Activated CD8-positive, alpha-beta T cell treated with anti-CD3 and anti-CD28 coated beads for 36 hours (primary cell): ENCODE data around the gene TMPRSS2. TPM values are rescaled to one million over a fixed set of nuclear protein-coding genes. Genes with fewer than 3 reads are reported as not detected.

Experiments used
- ATAC-seq: fragments of 200-7000 bp; cut with Tn5 transposase; one replicate; pipeline ENCODE4 v1.10.0; 2021; ENCODE audit warnings: mild to moderate bottlenecking, moderate library complexity
- CTCF ChIA-PET: fragments of 350-600 bp; sonication (Branson Sonifier 250); formaldehyde crosslinking; loops from one replicate; lab custom pipeline; 2021; ENCODE audit warnings: antibody characterized with exemption; lab: Charles Lee
- POLR2A ChIA-PET: fragments of 350-600 bp; sonication (Branson Sonifier 250); formaldehyde crosslinking; loops from one replicate; lab custom pipeline; 2021; ENCODE audit warnings: antibody characterized with exemption; lab: Charles Lee
- DNase-seq: peaks from one replicate; pipeline ENCODE4 v3.0.0-alpha.2; 2020
- H3K27ac Mint-ChIP-seq: one replicate; pipeline ENCODE4 v1.8.0; 2021; ENCODE audit warnings: mild to moderate bottlenecking, mixed read lengths
- H3K27me3 Mint-ChIP-seq: one replicate; pipeline ENCODE4 v1.8.0; 2021; ENCODE audit warnings: mixed read lengths
- H3K36me3 Mint-ChIP-seq: one replicate; pipeline ENCODE4 v1.8.0; 2021; ENCODE audit warnings: low read depth, mixed read lengths
- H3K4me1 Mint-ChIP-seq: one replicate; pipeline ENCODE4 v1.8.0; 2021; ENCODE audit warnings: low read depth, mixed read lengths
- H3K4me3 Mint-ChIP-seq: one replicate; pipeline ENCODE4 v1.8.0; 2021; ENCODE audit warnings: mild to moderate bottlenecking, moderate library complexity, mixed read lengths
- H3K9me3 Mint-ChIP-seq: one replicate; pipeline ENCODE4 v1.8.0; 2021; ENCODE audit warnings: mixed read lengths
- intact Hi-C: fragments of 100-400 bp; cut with micrococcal nuclease; formaldehyde crosslinking; loops from one replicate; pipeline ENCODE4 v1.10.0; 2022
- total RNA-seq, 2 experiments: library from RNA; stranded (reverse); gene quantifications; one replicate each; pipeline ENCODE4 v1.2.3, GENCODE V29; 2021
- TF ChIP-seq, protein P1 (sequence below): fragments of 200-600 bp; IDR thresholded peaks from one replicate; pipeline ENCODE4 v1.8.0; 2022; ENCODE audit warnings: antibody characterized with exemption, mild to moderate bottlenecking

Gene TMPRSS2
- total RNA-seq, 2 experiments from 2014 or later, result not detected

DNA sequence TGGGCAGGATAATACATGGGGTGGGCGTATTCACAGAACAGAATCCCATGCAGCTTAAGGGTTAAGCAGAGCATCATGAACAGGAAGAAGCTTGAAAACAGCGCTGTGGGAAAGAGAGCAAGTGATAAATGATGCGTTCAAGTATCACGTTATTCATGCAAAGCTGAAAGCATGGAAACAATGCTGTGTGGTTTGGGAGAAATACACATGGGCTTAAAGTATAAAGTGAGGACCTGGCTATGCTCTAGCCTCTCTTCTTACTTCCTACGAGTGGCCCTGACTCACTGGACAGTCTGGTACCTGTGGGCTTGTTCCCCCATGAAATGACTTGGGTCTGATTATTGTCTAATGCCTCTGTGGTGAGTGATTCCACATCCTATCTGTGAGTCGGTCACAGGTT is 25.7 kb downstream of the TMPRSS2 start:
- DNase-seq, result no peak
- ChIA-PET CTCF (interaction anchor here (1.3 kb wide), 1 partner anchor 199 kb away, joined by 6 read pairs; no protein-coding TSS in a partner anchor), POLR2A (no interaction called here)
- H3K4me3 Mint-ChIP-seq, result no peak overlapping the region
- H3K9me3 Mint-ChIP-seq, result no peaks in the 10 kb centered on the region
- peaks cover 3% of the 10 kb centered on the region for H3K4me1 Mint-ChIP-seq
- TF ChIP-seq, protein P1, sequence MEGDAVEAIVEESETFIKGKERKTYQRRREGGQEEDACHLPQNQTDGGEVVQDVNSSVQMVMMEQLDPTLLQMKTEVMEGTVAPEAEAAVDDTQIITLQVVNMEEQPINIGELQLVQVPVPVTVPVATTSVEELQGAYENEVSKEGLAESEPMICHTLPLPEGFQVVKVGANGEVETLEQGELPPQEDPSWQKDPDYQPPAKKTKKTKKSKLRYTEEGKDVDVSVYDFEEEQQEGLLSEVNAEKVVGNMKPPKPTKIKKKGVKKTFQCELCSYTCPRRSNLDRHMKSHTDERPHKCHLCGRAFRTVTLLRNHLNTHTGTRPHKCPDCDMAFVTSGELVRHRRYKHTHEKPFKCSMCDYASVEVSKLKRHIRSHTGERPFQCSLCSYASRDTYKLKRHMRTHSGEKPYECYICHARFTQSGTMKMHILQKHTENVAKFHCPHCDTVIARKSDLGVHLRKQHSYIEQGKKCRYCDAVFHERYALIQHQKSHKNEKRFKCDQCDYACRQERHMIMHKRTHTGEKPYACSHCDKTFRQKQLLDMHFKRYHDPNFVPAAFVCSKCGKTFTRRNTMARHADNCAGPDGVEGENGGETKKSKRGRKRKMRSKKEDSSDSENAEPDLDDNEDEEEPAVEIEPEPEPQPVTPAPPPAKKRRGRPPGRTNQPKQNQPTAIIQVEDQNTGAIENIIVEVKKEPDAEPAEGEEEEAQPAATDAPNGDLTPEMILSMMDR, result no peak
- no peak for ATAC-seq
- intact Hi-C loops, result no loop called here
- H3K27ac Mint-ChIP-seq, result no peak overlapping the region
- H3K36me3 Mint-ChIP-seq, result no peaks in the 10 kb centered on the region
- H3K27me3 Mint-ChIP-seq, result peaks cover 2% of the 10 kb centered on the region

DNA sequence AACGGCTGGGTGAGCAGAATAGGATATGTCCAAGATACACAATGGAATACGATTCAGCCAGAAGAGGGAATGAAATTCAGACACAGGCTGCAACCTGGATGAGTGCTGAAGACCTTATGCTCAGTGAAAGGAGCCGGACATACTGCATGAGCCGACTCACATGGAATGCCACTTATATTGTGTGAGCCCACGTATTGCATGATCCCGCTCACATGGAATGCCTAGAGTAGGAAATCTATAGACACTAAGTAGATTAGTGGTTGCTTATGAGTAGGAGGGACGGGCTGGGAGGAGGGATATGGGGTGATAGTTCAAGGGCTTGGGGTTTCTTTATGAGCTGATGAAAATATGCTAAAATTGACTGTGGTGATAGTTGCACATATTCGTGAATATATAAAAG is 26.8 kb downstream of the TMPRSS2 start:
- DNase-seq (no peak), ATAC-seq (no peak)
- ChIA-PET CTCF (interaction anchor here (1.3 kb wide), 1 partner anchor 198 kb away, joined by 6 read pairs; no protein-coding TSS in a partner anchor), POLR2A (interaction anchor here (1.0 kb wide), 1 partner anchor 22 kb away, joined by 3 read pairs; no protein-coding TSS in a partner anchor)
- peaks cover 3% of the 10 kb centered on the region for H3K27me3 Mint-ChIP-seq
- intact Hi-C loops, result no loop called here
- H3K27ac Mint-ChIP-seq, result no peak overlapping the region
- H3K9me3 Mint-ChIP-seq, result no peaks in the 10 kb centered on the region
- TF ChIP-seq, protein P1, result no peak
- no peaks in the 10 kb centered on the region for H3K36me3 Mint-ChIP-seq
- H3K4me1 Mint-ChIP-seq, result peaks cover 4% of the 10 kb centered on the region
- no peak overlapping the region for H3K4me3 Mint-ChIP-seq

DNA sequence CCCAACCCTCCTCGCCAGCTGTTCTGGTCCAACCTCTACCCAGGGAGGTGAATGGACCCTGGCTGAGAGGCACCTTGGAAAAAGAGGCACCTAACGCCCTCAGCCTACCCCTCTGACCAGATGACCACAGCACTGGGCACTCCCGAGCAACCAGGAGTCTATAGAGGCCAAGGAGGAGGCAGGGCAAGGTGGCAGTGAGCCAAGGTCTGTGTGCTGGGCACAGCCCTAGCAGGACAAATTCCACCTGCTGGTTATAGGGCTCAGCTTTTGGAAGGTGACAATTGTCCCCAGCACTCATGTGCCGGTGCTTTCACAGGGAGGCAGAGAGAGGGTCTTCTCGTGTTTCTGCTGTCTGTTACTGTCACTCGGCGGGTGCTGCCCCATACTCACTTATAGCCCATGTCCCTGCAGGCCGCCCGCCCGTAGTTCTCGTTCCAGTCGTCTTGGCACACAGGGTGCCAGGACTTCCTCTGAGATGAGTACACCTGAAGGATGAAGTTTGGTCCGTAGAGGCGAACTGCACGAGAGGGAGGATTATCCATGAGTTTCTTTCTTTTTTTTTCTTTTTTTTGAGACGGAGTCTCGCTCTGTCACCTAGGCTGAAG is 27.8 kb downstream of the TMPRSS2 start:
- no peaks in the 10 kb centered on the region for H3K9me3 Mint-ChIP-seq
- DNase-seq (no peak), ATAC-seq (no peak)
- H3K4me1 Mint-ChIP-seq, result peaks cover 4% of the 10 kb centered on the region
- intact Hi-C loops, result no loop called here
- POLR2A ChIA-PET, result interaction anchor here (1.0 kb wide), 2 partner anchors 9 to 21 kb away, joined by 3 read pairs; no protein-coding TSS in a partner anchor
- TF ChIP-seq, protein P1, result no peak
- no peak overlapping the region for H3K4me3 Mint-ChIP-seq
- H3K27ac Mint-ChIP-seq, result no peak overlapping the region
- H3K27me3 Mint-ChIP-seq, result peaks cover 3% of the 10 kb centered on the region
- no peaks in the 10 kb centered on the region for H3K36me3 Mint-ChIP-seq
- CTCF ChIA-PET, result no interaction called here

DNA sequence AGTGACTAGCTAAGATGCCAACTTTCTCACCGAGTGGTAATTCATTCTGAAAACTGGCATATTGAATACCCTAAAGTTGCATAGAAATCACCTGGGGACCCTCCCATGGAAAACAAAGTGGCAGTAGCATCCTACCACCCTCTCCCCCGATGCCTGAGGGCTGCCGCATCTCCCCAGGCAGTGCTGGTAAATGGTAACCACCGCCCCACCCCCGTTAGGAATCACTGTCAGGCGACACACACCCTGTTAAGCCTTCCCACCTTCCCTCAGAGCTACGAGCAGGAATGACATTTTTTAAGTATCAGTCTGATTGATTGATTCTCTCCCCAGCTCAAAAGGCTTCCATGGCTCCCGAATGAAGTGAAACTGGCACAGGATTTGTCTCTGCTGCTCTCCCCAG is 28.3 kb downstream of the TMPRSS2 start:
- Mint-ChIP-seq H3K4me1 (peaks cover 4% of the 10 kb centered on the region), H3K27me3 (peaks cover 3% of the 10 kb centered on the region)

More for the DNA sequence above, 28.3 kb downstream of the TMPRSS2 start:
- TF ChIP-seq, protein P1, result no peak
- no peak overlapping the region for H3K4me3 Mint-ChIP-seq
- H3K9me3 Mint-ChIP-seq, result no peaks in the 10 kb centered on the region
- DNase-seq (no peak), ATAC-seq (no peak)
- no peak overlapping the region for H3K27ac Mint-ChIP-seq
- intact Hi-C loops, result no loop called here
- POLR2A ChIA-PET, result interaction anchor here (1.0 kb wide), 1 partner anchor 9 kb away, joined by 3 read pairs; no protein-coding TSS in a partner anchor
- H3K36me3 Mint-ChIP-seq, result no peaks in the 10 kb centered on the region
- CTCF ChIA-PET, result no interaction called here
